Duodenal mucosa (tissue), 2 donors: ENCODE measurements around the gene ZNF891.
A peak's percentile ranks its signal among the peaks of the same experiment; 100 is the strongest.

Experiments used
- H3K27ac ChIP-seq: one replicate; pipeline ENCODE4 v1.7.0; 2013; ENCODE audit warnings: low read depth, low read length
- H3K27me3 ChIP-seq, 2 donors: one replicate each; pipeline ENCODE4 v1.7.0; 2013; ENCODE audit warnings: low read length in 2 of 2, control low read depth in 1 of 2; ENCODE audit not compliant: insufficient read depth in 2 of 2, control insufficient read depth in 1 of 2
- H3K36me3 ChIP-seq, 2 donors: one replicate each; pipeline ENCODE4 v1.7.0; 2013; ENCODE audit warnings: low read length in 2 of 2, control low read depth in 1 of 2; ENCODE audit not compliant: insufficient read depth in 2 of 2, control insufficient read depth in 1 of 2
- H3K4me1 ChIP-seq, 2 donors: one replicate each; pipeline ENCODE4 v1.7.0; 2013; ENCODE audit warnings: low read length in 2 of 2, control low read depth in 1 of 2; ENCODE audit not compliant: insufficient read depth in 2 of 2, control insufficient read depth in 1 of 2
- H3K4me3 ChIP-seq, 2 donors: one replicate each; pipeline ENCODE4 v1.7.0; 2013; ENCODE audit warnings: low read length in 2 of 2, low read depth in 1 of 2
- H3K9ac ChIP-seq, 2 donors: one replicate each; pipeline ENCODE4 v1.7.0; 2013; ENCODE audit warnings: low read length in 2 of 2, low read depth in 1 of 2
- H3K9me3 ChIP-seq, 2 donors: one replicate each; pipeline ENCODE4 v1.7.0; 2013; ENCODE audit warnings: low read length in 2 of 2, control low read depth in 1 of 2; ENCODE audit not compliant: control insufficient read depth in 1 of 2

Gene ZNF891

GRCh38 chr12:133130038-133130807 is at the start of gene ZNF891, which contains the start of gene ZNF10:
ZNF891 (minus strand) TSS chr12:133130274; CDS start chr12:133121918, 8,356 bp downstream.
ZNF10 (plus strand) TSS chr12:133130627; CDS start chr12:133144493, 13,866 bp downstream.
- peaks cover 39 to 40% of the 10 kb centered on the region in 2 donors for H3K9me3 ChIP-seq
- H3K36me3 ChIP-seq: peaks cover 19 to 24% of the 10 kb centered on the region in 2 donors
- H3K27ac ChIP-seq: peak within 1 kb of the TSS; percentile 98
- H3K4me1 ChIP-seq: no peaks in the 10 kb centered on the region
- peak within 1 kb of the TSS; percentile 78 to 99 for H3K4me3 ChIP-seq
- no peaks in the 10 kb centered on the region for H3K27me3 ChIP-seq
- peak within 1 kb of the TSS; percentile 63 to 94 for H3K9ac ChIP-seq

GRCh38 chr12:133174901-133175300 is 44.8 kb upstream of the ZNF891 start:
- Histone ChIP-seq H3K36me3 (no peaks in the 10 kb centered on the region), H3K9me3 (peaks cover 33 to 46% of the 10 kb centered on the region in 2 donors), H3K4me1 (no peaks in the 10 kb centered on the region), H3K9ac (no peak overlapping the region), H3K27me3 (no peaks in the 10 kb centered on the region), H3K27ac (no peak overlapping the region), H3K4me3 (no peak overlapping the region)

- H3K27me3 ChIP-seq: no peaks in the 10 kb centered on the region
- H3K27ac ChIP-seq: no peak overlapping the region
- H3K4me3 ChIP-seq: no peak overlapping the region
- no peak overlapping the region for H3K9ac ChIP-seq
- no peaks in the 10 kb centered on the region for H3K36me3 ChIP-seq
- no peaks in the 10 kb centered on the region for H3K4me1 ChIP-seq
- H3K9me3 ChIP-seq: peaks cover 41 to 48% of the 10 kb centered on the region in 2 donors
These were observed 42.4 kb upstream of the ZNF891 start for GRCh38 chr12:133172491-133172890.

- no peaks in the 10 kb centered on the region for H3K27me3 ChIP-seq
- no peaks in the 10 kb centered on the region for H3K36me3 ChIP-seq
- peaks cover 42% of the 10 kb centered on the region in 2 donors for H3K9me3 ChIP-seq
- no peak overlapping the region for H3K4me3 ChIP-seq
- H3K27ac ChIP-seq: no peak overlapping the region
- no peak overlapping the region for H3K9ac ChIP-seq
- no peaks in the 10 kb centered on the region for H3K4me1 ChIP-seq
These were observed 35.7 kb upstream of the ZNF891 start for GRCh38 chr12:133165776-133166175.

GRCh38 chr12:133156125-133156690 is 26.1 kb upstream of the ZNF891 start:
- H3K27ac ChIP-seq: no peak overlapping the region
- H3K36me3 ChIP-seq: peaks cover 49 to 55% of the 10 kb centered on the region in 2 donors
- H3K27me3 ChIP-seq: no peaks in the 10 kb centered on the region
- no peak overlapping the region for H3K9ac ChIP-seq
- H3K4me3 ChIP-seq: peak overlapping the region in 1 of 2 donors; percentile 18
- H3K9me3 ChIP-seq: peaks cover 77 to 79% of the 10 kb centered on the region in 2 donors
- no peaks in the 10 kb centered on the region for H3K4me1 ChIP-seq

GRCh38 chr12:133145981-133146380 is 15.9 kb upstream of the ZNF891 start:
- Histone ChIP-seq H3K9me3 (peaks cover 74 to 76% of the 10 kb centered on the region in 2 donors), H3K4me3 (no peak overlapping the region), H3K27ac (no peak overlapping the region), H3K9ac (no peak overlapping the region), H3K36me3 (peaks cover 23 to 44% of the 10 kb centered on the region in 2 donors), H3K27me3 (no peaks in the 10 kb centered on the region), H3K4me1 (no peaks in the 10 kb centered on the region)

- peak overlapping the region in 1 of 2 donors; percentile 6 for H3K4me3 ChIP-seq
- no peaks in the 10 kb centered on the region for H3K27me3 ChIP-seq
- peaks cover 68 to 70% of the 10 kb centered on the region in 2 donors for H3K9me3 ChIP-seq
- H3K27ac ChIP-seq: no peak overlapping the region
- H3K9ac ChIP-seq: no peak overlapping the region
- peaks cover 51% of the 10 kb centered on the region in 2 donors for H3K36me3 ChIP-seq
- no peaks in the 10 kb centered on the region for H3K4me1 ChIP-seq
These were observed 5.7 kb upstream of the ZNF891 start for GRCh38 chr12:133135747-133136146.

GRCh38 chr12:133130808-133131128 is 694 bp upstream of the ZNF891 start:
- H3K4me3 ChIP-seq: peak overlapping the region; percentile 78 to 99
- peak overlapping the region; percentile 63 to 94 for H3K9ac ChIP-seq
- peak overlapping the region; percentile 98 for H3K27ac ChIP-seq
- H3K4me1 ChIP-seq: no peaks in the 10 kb centered on the region
- peaks cover 19 to 23% of the 10 kb centered on the region in 2 donors for H3K36me3 ChIP-seq
- H3K27me3 ChIP-seq: no peaks in the 10 kb centered on the region
- peaks cover 39 to 40% of the 10 kb centered on the region in 2 donors for H3K9me3 ChIP-seq

- Histone ChIP-seq H3K27ac (peak overlapping the region; percentile 98), H3K4me1 (no peaks in the 10 kb centered on the region), H3K36me3 (peaks cover 13 to 26% of the 10 kb centered on the region in 2 donors), H3K4me3 (peak overlapping the region; percentile 78 to 99), H3K9me3 (peaks cover 36 to 41% of the 10 kb centered on the region in 2 donors), H3K9ac (peak overlapping the region; percentile 61 to 94), H3K27me3 (no peaks in the 10 kb centered on the region)
These were observed 571 bp downstream of the ZNF891 start for GRCh38 chr12:133129368-133130037.

- Histone ChIP-seq H3K4me3 (peak overlapping the region in 1 of 2 donors; percentile 3), H3K36me3 (peaks cover 27 to 39% of the 10 kb centered on the region in 2 donors), H3K4me1 (no peaks in the 10 kb centered on the region), H3K9me3 (peaks cover 69% of the 10 kb centered on the region in 2 donors), H3K27me3 (no peaks in the 10 kb centered on the region), H3K9ac (no peak overlapping the region), H3K27ac (no peak overlapping the region)
These were observed 5.4 kb downstream of the ZNF891 start for GRCh38 chr12:133124674-133125073.
